K562 (cell line): ENCODE measurements around the gene HMOX2. TPM values are rescaled to one million over a fixed set of nuclear protein-coding genes. Genes with fewer than 3 reads are reported as not detected.

Experiments used
- ATAC-seq: fragments of 200-7000 bp; cut with Tn5 transposase; 3 replicates; pipeline ENCODE4 v1.9.1; 2020; ENCODE audit warnings: moderate library complexity
- BruUV-seq: library from RNA; stranded (reverse); fragments of 400-500 nt; replicated peaks from 2 replicates; lab custom pipeline; 2021; lab: Mats Ljungman, UMichigan
- CTCF ChIA-PET: fragments of 300-600 bp; formaldehyde crosslinking; extraction: SDS; loops from one replicate; lab custom pipeline; 2021; ENCODE audit warnings: low intra/inter-chr PET ratio; lab: Yijun Ruan, JAX
- POLR2A ChIA-PET: fragments of 300-600, 350-650 bp; sonication (Branson Sonifier 250); formaldehyde crosslinking; extraction: SDS; loops from one replicate; lab custom pipeline; 2021; ENCODE audit warnings: antibody characterized with exemption, inconsistent platforms; lab: Yijun Ruan, JAX
- DNase-seq, 4 experiments: peaks; one replicate each; pipeline versions ENCODE4 v3.0.0 to v3.0.0-alpha.2; 2011 to 2018; ENCODE audit warnings: low spot score in 3 of 4, mixed read lengths in 3 of 4; ENCODE audit errors: extremely low read depth in 1 of 4
- FAIRE-seq: peaks from 2 replicates; lab custom pipeline; 2011; peaks lifted over from hg19 to GRCh38; lab: Jason Lieb, UNC
- H2AFZ ChIP-seq: 2 replicates; pipeline ENCODE4 v1.6.0; 2011; ENCODE audit warnings: low read depth, low read length, control low read depth, inconsistent platforms
- H3K27ac ChIP-seq: fragments of 200-600 bp; 3 replicates; pipeline ENCODE4 v1.8.0; 2011; ENCODE audit warnings: low read depth, mild to moderate bottlenecking, control low read depth, inconsistent platforms, low read length, moderate library complexity, mixed read lengths; ENCODE audit errors: extremely low read depth
- H3K27me3 ChIP-seq, 2 experiments: fragments of 300-600 bp in 1 of 2; 2 replicates in 1 of 2; 3 replicates in 1 of 2; pipeline versions ENCODE4 v1.6.0 to v1.8.0; 2011; ENCODE audit warnings: inconsistent platforms in 2 of 2, low read length in 2 of 2, mild to moderate bottlenecking in 1 of 2, mixed read lengths in 1 of 2, moderate library complexity in 1 of 2; ENCODE audit not compliant: control insufficient read depth in 2 of 2, insufficient read depth in 2 of 2
- H3K36me3 ChIP-seq: fragments of 300-600 bp; 3 replicates; pipeline ENCODE4 v1.8.0; 2011; ENCODE audit warnings: mild to moderate bottlenecking, low read length, inconsistent platforms; ENCODE audit not compliant: control insufficient read depth, insufficient read depth
- H3K4me1 ChIP-seq, 2 experiments: fragments of 200-600 bp in 1 of 2; replicated peaks in 1 of 2; 2 replicates in 1 of 2; 3 replicates in 1 of 2; pipeline versions ENCODE4 v1.5.1 to v1.8.0; 2011; ENCODE audit warnings: inconsistent platforms in 2 of 2, low read length in 2 of 2, mild to moderate bottlenecking in 1 of 2, mixed read lengths in 1 of 2, moderate library complexity in 1 of 2; ENCODE audit not compliant: control insufficient read depth in 2 of 2, insufficient read depth in 2 of 2
- H3K4me2 ChIP-seq: 2 replicates; pipeline ENCODE4 v1.6.1; 2011; ENCODE audit warnings: low read length, control low read depth, inconsistent platforms, mixed read lengths; ENCODE audit not compliant: insufficient read depth
- H3K4me3 ChIP-seq: fragments of 200-600 bp; sonication (generic), shearing (Covaris generic); 2 replicates; pipeline ENCODE4 v1.5.1; 2016; ENCODE audit warnings: control low read depth, inconsistent platforms
- H3K79me2 ChIP-seq: fragments of 200-600 bp; 3 replicates; pipeline ENCODE4 v1.8.0; 2011; ENCODE audit warnings: low read length, inconsistent platforms; ENCODE audit not compliant: control insufficient read depth, insufficient read depth
- H3K9ac ChIP-seq, 2 experiments: 2 replicates each; pipeline versions ENCODE4 v1.6.0 to v1.6.1; 2011; ENCODE audit warnings: low read depth in 2 of 2, low read length in 2 of 2, control low read depth in 1 of 2, inconsistent platforms in 1 of 2, mild to moderate bottlenecking in 1 of 2, mixed read lengths in 1 of 2; ENCODE audit not compliant: insufficient read depth in 1 of 2
- H3K9me1 ChIP-seq: one replicate; pipeline ENCODE4 v1.6.0; 2011; ENCODE audit warnings: inconsistent platforms, mild to moderate bottlenecking, low read length, moderate library complexity; ENCODE audit not compliant: control insufficient read depth, insufficient read depth
- H3K9me3 ChIP-seq: replicated peaks from 2 replicates; pipeline ENCODE4 v1.5.1; 2011; ENCODE audit warnings: low read depth, low read length, inconsistent platforms; ENCODE audit not compliant: control insufficient read depth, insufficient read depth
- H4K20me1 ChIP-seq: replicated peaks from 2 replicates; pipeline ENCODE4 v1.6.1; 2011; ENCODE audit warnings: low read length, inconsistent platforms, mixed read lengths; ENCODE audit not compliant: control insufficient read depth, insufficient read depth
- ATF7 ChIP-seq: fragments of 450-650 bp; IDR thresholded peaks from 2 replicates; pipeline ENCODE4 v1.7.1; 2014; ENCODE audit warnings: mild to moderate bottlenecking, moderate library complexity
- BMI1 ChIP-seq: fragments of 150-350 bp; IDR thresholded peaks from 2 replicates; pipeline ENCODE4 v1.6.1; 2014; ENCODE audit warnings: low read length
- GTF2A2 ChIP-seq: IDR thresholded peaks from 2 replicates; pipeline ENCODE4 v1.6.1; 2016; ENCODE audit warnings: mild to moderate bottlenecking, missing genetic modification characterization, missing compliant biosample characterization
- NFRKB ChIP-seq: fragments of 450-650 bp; IDR thresholded peaks from 2 replicates; pipeline ENCODE4 v1.6.1; 2016; ENCODE audit warnings: low read depth
- SLC30A9 ChIP-seq: fragments of 250-450 bp; sonication (Bioruptor Pico); IDR thresholded peaks from 2 replicates; pipeline ENCODE4 v1.8.0; 2022; ENCODE audit warnings: mild to moderate bottlenecking, moderate library complexity
- STAG1 ChIP-seq: sonication (generic); formaldehyde crosslinking; IDR thresholded peaks from 2 replicates; pipeline ENCODE4 v1.5.0; 2020; ENCODE audit warnings: missing genetic modification reagents, borderline replicate concordance
- ZBTB8A ChIP-seq: fragments of 450-650 bp; IDR thresholded peaks from 2 replicates; pipeline ENCODE4 v1.6.1; 2018; ENCODE audit warnings: mild to moderate bottlenecking, moderate library complexity; ENCODE audit not compliant: partially characterized antibody
- ZKSCAN1 ChIP-seq: fragments of 150-350 bp; IDR thresholded peaks from 2 replicates; pipeline ENCODE4 v1.6.1; 2016; ENCODE audit warnings: low read depth, low read length
- ZNF121 ChIP-seq: sonication (generic); formaldehyde crosslinking; conservative IDR thresholded peaks from 2 replicates; pipeline ENCODE4 v1.8.0; 2022; ENCODE audit warnings: missing genetic modification reagents
- ZNF174 ChIP-seq: fragments of 250-450 bp; sonication (Bioruptor Pico); IDR thresholded peaks from 2 replicates; pipeline ENCODE4 v1.4.0; 2020; ENCODE audit warnings: mild to moderate bottlenecking
- ZSCAN32 ChIP-seq: fragments of 450-650 bp; formaldehyde crosslinking; IDR thresholded peaks from 2 replicates; pipeline ENCODE4 v1.4.0; 2020; ENCODE audit warnings: mild to moderate bottlenecking, moderate library complexity
- WGBS: fragments of 100-300 bp; shearing (Covaris generic); methylation state at CpG from one replicate; pipeline ENCODE4 v1.1.6; 2016; ENCODE audit warnings: low coverage, mixed read lengths; ENCODE audit not compliant: insufficient coverage; ENCODE audit errors: missing lambda C conversion rate; 5-methylcytosine and 5-hydroxymethylcytosine counted together
- in situ Hi-C: fragments of 300-500 bp; cut with MboI; formaldehyde crosslinking; loops from 4 replicates; pipeline ENCODE4 v1.15.0; 2018; ENCODE audit warnings: inconsistent platforms, mixed read lengths
- intact Hi-C: fragments of 100-400 bp; cut with micrococcal nuclease; formaldehyde crosslinking; loops from 2 replicates; pipeline ENCODE4 v1.14.2; 2022
- polyA plus RNA-seq, 8 experiments: library from polyadenylated mRNA; depleted of rRNA in 4 of 8; stranded (reverse) in 5 of 8; unstranded in 3 of 8; fragments of >200 nt; fragmentation: Nextera tagmentation in 2 of 8; fragmentation: Illumina TruSeq in 1 of 8; extraction: Ambion mirVana in 2 of 8; extraction: Trizol in 1 of 8; gene quantifications; 2 replicates each; pipeline versions ENCODE4 v1.2.1 to v1.2.3, GENCODE V29; 2011 to 2014; ENCODE audit warnings: inconsistent platforms in 1 of 8, missing spikeins in 1 of 8
- total RNA-seq, 7 experiments: library from RNA; depleted of rRNA in 6 of 7; stranded (reverse); fragments of >200 nt in 6 of 7; fragmentation: Illumina TruSeq in 2 of 7; extraction: Trizol in 2 of 7; gene quantifications; 2 replicates each; pipeline versions ENCODE4 v1.2.1 to v1.2.3, GENCODE V29; 2011 to 2021; ENCODE audit warnings: low replicate concordance in 1 of 7
- TF ChIP-seq, protein P1 (sequence below), 2 experiments: fragments of 200-800 bp in 1 of 2; sonication (Bioruptor generic) in 1 of 2; sonication (generic) in 1 of 2; formaldehyde crosslinking in 1 of 2; IDR thresholded peaks in 1 of 2; conservative IDR thresholded peaks in 1 of 2; 2 replicates each; pipeline versions ENCODE4 v1.5.0 to v1.6.1; 2016 to 2020; ENCODE audit warnings: missing compliant biosample characterization in 1 of 2, missing genetic modification characterization in 1 of 2, missing genetic modification reagents in 1 of 2

The HMOX2 gene
- total and polyA plus RNA-seq, 9 of the 15 experiments (the other 6 are each of a cell fraction or from before 2014, with no cell fraction given), result 26.8 to 87.4 (median 57.4) TPM

DNA sequence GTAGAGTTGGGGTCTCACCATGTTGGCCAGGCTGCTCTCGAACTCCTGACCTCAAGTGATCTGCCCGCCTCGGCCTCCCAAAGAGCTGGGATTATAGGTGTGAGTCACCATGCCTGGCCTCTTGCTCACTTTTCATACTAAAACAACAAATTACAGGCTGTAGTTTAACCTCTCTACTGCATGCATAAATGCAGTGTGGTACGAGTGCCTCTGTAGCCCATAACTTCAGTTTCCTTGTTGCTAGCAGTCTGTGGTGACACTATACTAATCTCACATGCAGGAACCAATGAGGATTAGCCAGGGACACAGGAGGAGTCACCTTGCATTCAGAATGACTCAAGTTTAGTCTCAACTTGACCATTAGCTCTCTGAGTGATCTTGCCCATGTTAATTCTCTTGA lies 20.1 kb downstream of the HMOX2 start:
- Histone ChIP-seq H3K4me2 (no peak overlapping the region), H3K27me3 (no peaks in the 10 kb centered on the region), H3K9me1 (no peaks in the 10 kb centered on the region), H3K4me1 (peaks cover 0 to 2% of the 10 kb centered on the region in 2 experiments; a peak in 2 of 5 replicates), H3K27ac (no peak overlapping the region; the same call in 2 of the 3 replicates), H3K79me2 (peaks cover 41% of the 10 kb centered on the region; the same call in 2 of the 3 replicates), H2AFZ (no peak overlapping the region), H4K20me1 (no peaks in the 10 kb centered on the region), H3K9ac (no peak overlapping the region), H3K4me3 (no peak overlapping the region), H3K36me3 (peaks cover 27% of the 10 kb centered on the region), H3K9me3 (no peaks in the 10 kb centered on the region)
- BruUV-seq, result no TSS peak
- peak; percentile 58; the same call in 1 of the 2 replicates for TF ChIP-seq ZNF121 (CRISPR knock-in tag)
- no peak for TF ChIP-seq ZBTB8A
- in situ Hi-C loops (no loop called here), intact Hi-C loops (no loop called here)
- CTCF ChIA-PET, result no interaction called here
- WGBS, result 83% methylated on average over 4 of the region's 4 CpGs
- FAIRE-seq, result peak; percentile 15
- DNase-seq, result no peak
- POLR2A ChIA-PET, result interaction anchor here (1.0 kb wide), 1 partner anchor 10 kb away, joined by 3 read pairs; no protein-coding TSS in a partner anchor
- ATAC-seq, result no peak

- Histone ChIP-seq H3K4me2 (no peak overlapping the region), H3K9me1 (no peaks in the 10 kb centered on the region), H3K4me3 (no peak overlapping the region), H4K20me1 (peaks cover 7% of the 10 kb centered on the region; the same call in 1 of the 2 replicates), H3K79me2 (peaks cover 41% of the 10 kb centered on the region; the same call in 2 of the 3 replicates), H3K27ac (no peak overlapping the region), H3K27me3 (no peaks in the 10 kb centered on the region), H3K9me3 (no peaks in the 10 kb centered on the region), H3K4me1 (peaks cover 0 to 2% of the 10 kb centered on the region in 2 experiments; a peak in 2 of 5 replicates), H3K9ac (peak overlapping the region in 1 of 2 experiments; percentile 55; a peak in 1 of 4 replicates), H3K36me3 (peaks cover 27% of the 10 kb centered on the region), H2AFZ (no peak overlapping the region)
- no peak for DNase-seq
- in situ Hi-C loops (no loop called here), intact Hi-C loops (no loop called here)
- FAIRE-seq, result no peak
- no peak for ATAC-seq
- WGBS, result 62% methylated on average over 8 of the region's 8 CpGs
- CTCF ChIA-PET, result no interaction called here
- BruUV-seq, result no TSS peak
- POLR2A ChIA-PET, result interaction anchor here (0.7 to 3.4 kb wide), 3 partner anchors 9 to 98 kb away, joined by 3 to 10 read pairs (median 3); no protein-coding TSS in a partner anchor
- TF ChIP-seq ZNF174 (no peak), ZSCAN32 (no peak), BMI1 (no peak), STAG1 (CRISPR knock-in tag) (no peak), SLC30A9 (no peak), NFRKB (no peak), GTF2A2 (no peak), ZKSCAN1 (no peak), ATF7 (no peak)
- TF ChIP-seq, protein P1, sequence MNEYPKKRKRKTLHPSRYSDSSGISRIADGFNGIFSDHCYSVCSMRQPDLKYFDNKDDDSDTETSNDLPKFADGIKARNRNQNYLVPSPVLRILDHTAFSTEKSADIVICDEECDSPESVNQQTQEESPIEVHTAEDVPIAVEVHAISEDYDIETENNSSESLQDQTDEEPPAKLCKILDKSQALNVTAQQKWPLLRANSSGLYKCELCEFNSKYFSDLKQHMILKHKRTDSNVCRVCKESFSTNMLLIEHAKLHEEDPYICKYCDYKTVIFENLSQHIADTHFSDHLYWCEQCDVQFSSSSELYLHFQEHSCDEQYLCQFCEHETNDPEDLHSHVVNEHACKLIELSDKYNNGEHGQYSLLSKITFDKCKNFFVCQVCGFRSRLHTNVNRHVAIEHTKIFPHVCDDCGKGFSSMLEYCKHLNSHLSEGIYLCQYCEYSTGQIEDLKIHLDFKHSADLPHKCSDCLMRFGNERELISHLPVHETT (CRISPR knock-in tag; conservative IDR thresholded peaks at IDR 0.05 in 1 of 2, IDR thresholded peaks at IDR 0.05 in 1 of 2), result no peak
These were observed 22.5 kb downstream of the HMOX2 start for GRCh38 chr16:4498546-4499195.
